GM08714 (cell line): ENCODE results near the gene CTTN.

ENCODE experiments used
- H3K4me3 ChIP-seq: fragments of 200-500 bp; sonication (Bioruptor generic); 2 replicates; pipeline ENCODE4 v1.5.1; 2014; ENCODE audit warnings: mild to moderate bottlenecking, low read length, inconsistent platforms
- ZNF274 ChIP-seq: IDR thresholded peaks from 2 replicates; pipeline ENCODE4 v1.6.1; 2012; ENCODE audit warnings: mild to moderate bottlenecking, low read depth, low read length

Gene CTTN

GRCh38 chr11:70397983-70398833, at the start of gene CTTN:
TSS of gene CTTN (plus strand) at chr11:70398529. CDS start at chr11:70407298, 8,769 bp downstream.
- H3K4me3 ChIP-seq = peak within 1 kb of the TSS; percentile 64
- no peak for TF ChIP-seq ZNF274

GRCh38 chr11:70348608-70349007, 49.7 kb upstream of the CTTN start:
- TF ChIP-seq ZNF274 = no peak
- H3K4me3 ChIP-seq = no peak overlapping the region

GRCh38 chr11:70351646-70352045, 46.7 kb upstream of the CTTN start:
- H3K4me3 ChIP-seq = no peak overlapping the region
- no peak for TF ChIP-seq ZNF274

GRCh38 chr11:70352100-70352499, 46.2 kb upstream of the CTTN start:
- TF ChIP-seq ZNF274 = no peak
- no peak overlapping the region for H3K4me3 ChIP-seq

GRCh38 chr11:70352601-70353000, 45.7 kb upstream of the CTTN start:
- no peak overlapping the region for H3K4me3 ChIP-seq
- TF ChIP-seq ZNF274 = no peak

DNA sequence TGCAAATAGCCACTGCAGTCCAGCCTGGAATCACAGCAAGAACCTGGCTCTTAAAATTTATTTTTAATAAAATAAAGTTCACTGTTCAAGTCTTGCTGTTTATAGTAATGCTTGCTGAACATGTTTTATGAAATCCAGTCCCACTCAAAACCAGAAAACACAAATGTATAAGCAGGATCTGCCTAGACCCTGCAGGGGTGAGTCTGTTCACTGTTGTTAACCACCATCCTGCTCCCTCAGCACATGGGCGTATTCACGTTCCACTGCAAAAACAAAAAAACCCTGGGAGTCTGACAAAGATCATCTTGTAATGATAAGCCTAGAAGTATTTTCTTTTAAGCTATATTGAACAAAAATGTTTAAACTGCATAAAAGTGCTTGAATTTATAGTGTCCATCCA, 45.0 kb upstream of the CTTN start:
- TF ChIP-seq ZNF274 = no peak
- no peak overlapping the region for H3K4me3 ChIP-seq

GRCh38 chr11:70353900-70354568, 44.3 kb upstream of the CTTN start:
- no peak for TF ChIP-seq ZNF274
- no peak overlapping the region for H3K4me3 ChIP-seq

DNA sequence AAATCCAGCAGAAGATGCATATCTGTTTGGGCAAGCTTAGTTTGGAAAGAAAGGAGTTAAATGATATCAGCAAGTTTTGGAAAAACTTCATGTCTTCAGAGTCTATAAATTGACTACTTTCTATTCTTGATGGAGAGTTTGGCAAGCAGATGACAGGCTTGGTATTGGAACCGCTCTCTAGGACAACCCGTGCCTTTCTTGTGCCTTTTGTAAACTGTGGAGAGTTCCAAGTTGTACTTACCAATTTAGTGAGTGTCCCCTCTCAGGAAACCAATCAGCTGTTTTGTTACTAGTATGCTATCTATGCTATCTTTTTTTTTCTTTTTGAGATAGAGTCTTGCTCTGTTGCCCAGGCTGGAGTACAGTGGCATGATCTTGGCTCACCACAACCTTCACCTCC, 43.7 kb upstream of the CTTN start:
- TF ChIP-seq ZNF274 = no peak
- H3K4me3 ChIP-seq = no peak overlapping the region

DNA sequence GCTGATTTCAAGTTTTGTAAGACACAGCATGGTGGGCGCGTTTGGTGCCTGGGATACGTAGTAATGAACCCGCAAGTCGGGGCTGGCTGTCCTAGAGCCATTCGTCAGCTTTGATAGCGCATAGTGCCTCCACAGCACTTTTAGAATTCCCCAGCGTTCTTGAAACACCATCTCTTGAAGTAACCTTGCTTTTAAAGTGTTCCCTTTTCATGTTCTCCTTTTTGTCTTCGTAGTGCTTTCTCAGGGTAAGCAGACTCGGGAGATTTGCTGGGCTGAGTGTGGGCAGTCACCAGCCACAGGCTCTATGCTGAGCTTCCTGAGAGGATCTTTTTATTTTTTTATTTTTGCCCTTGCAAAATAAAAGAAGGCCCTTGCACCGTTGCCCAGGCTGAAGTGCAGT, 39.6 kb upstream of the CTTN start:
- H3K4me3 ChIP-seq = no peak overlapping the region
- TF ChIP-seq ZNF274 = no peak

GRCh38 chr11:70359451-70360205, 38.7 kb upstream of the CTTN start:
- no peak overlapping the region for H3K4me3 ChIP-seq
- no peak for TF ChIP-seq ZNF274

DNA sequence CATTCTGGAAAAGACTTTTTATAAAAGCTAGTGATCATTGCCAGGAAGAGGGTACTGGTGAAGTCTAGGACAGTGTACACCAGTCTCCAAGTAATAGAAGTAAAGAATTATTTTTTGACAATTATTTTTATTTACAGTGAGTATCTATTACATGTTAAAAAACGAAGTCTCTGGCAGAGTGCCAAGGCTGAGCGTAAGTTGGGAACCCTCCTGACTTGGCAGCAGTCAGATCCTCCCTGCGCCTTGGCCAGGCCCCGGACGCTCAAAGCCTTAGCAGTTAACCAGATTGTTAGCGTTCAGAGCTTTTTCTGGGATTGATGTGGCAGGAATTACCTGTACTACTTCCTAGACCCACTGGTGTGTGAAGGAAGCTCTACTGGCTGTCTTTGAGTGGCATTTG, 38.1 kb upstream of the CTTN start:
- TF ChIP-seq ZNF274 = no peak
- no peak overlapping the region for H3K4me3 ChIP-seq

DNA sequence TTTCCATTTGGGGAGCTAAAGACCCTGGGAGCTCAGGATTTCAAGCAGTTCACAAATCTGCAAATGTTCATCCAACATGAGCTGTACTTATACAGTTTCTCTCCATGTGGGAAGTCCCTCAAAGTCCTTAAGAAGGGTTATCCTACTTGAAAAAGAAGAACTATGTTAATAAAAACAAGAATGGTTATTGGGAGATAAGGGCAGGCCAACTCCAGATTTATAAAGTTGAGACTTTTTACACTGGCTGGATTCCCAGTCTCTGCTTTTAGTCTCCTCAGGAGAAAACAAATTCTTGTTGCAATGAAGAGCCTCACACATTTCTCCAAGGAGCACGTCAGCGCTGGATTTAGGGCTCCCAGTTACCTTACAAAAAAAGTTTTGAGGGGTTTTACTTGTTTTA, 34.2 kb upstream of the CTTN start:
- TF ChIP-seq ZNF274 = no peak

DNA sequence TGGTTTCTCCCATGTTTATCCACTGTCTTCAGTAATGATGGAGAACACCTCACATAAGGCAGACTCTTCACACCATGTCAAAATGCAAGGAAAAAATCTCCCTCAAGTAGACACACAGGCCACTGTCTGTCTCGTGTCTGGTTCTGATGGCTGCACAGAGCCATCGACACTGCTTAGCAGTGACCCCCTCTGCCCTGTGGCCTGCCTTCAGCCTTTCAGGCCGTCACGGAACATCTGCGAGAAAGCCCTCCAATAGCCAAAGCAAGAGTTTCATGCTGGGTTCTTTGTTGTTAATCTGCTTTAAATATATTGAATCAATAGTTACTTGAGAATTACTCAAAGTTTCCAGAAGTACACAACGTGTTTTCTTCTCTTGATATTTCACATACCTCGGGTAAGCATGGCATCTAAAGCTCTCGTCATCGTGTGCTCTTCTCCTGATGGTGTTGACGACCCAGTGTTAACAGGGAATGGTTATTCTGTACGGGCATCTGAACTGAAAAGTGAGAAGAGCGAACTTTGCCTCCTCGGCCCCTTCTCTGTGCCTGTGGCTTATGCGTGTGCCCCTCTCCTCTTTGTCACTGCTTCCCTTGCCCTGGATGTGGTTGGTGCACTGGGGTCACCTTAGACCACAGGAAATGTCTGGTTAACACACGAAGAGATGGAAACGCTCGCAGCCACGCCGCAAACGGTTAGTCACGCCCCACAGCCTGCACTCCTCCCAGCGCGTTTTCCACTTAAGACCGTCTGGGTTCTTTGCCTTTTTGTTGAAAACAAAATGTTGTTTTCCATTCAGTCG, 33.4 kb upstream of the CTTN start:
- no peak for TF ChIP-seq ZNF274

More for the DNA sequence above, 34.2 kb upstream of the CTTN start:
- H3K4me3 ChIP-seq = no peak overlapping the region

GRCh38 chr11:70365544-70365927, 32.8 kb upstream of the CTTN start:
- H3K4me3 ChIP-seq = no peak overlapping the region
- no peak for TF ChIP-seq ZNF274

More for the DNA sequence above, 33.4 kb upstream of the CTTN start:
- H3K4me3 ChIP-seq = no peak overlapping the region

GRCh38 chr11:70367071-70367470, 31.3 kb upstream of the CTTN start:
- no peak for TF ChIP-seq ZNF274
- H3K4me3 ChIP-seq = no peak overlapping the region
